GM23338 (cell line): ENCODE data around the gene SRSF4. TPM values are rescaled to one million over a fixed set of nuclear protein-coding genes. Genes with fewer than 3 reads are reported as not detected.

Experiments
- ATAC-seq: fragments of 200-7000 bp; cut with Tn5 transposase; 3 replicates; pipeline ENCODE4 v1.9.1; 2020
- DNase-seq: peaks from one replicate; pipeline ENCODE4 v3.0.0-alpha.2; 2015; ENCODE audit warnings: low spot score
- H2AFZ ChIP-seq: fragments of 200-600 bp; sonication (generic); 2 replicates; pipeline ENCODE4 v1.8.0; 2016; ENCODE audit warnings: antibody characterized with exemption, mild to moderate bottlenecking, moderate library complexity
- H3F3A ChIP-seq: fragments of 200-600 bp; sonication (generic); replicated peaks from 2 replicates; pipeline ENCODE4 v1.8.0; 2017; ENCODE audit warnings: antibody characterized with exemption, mixed run types, low read depth
- H3K27ac ChIP-seq: fragments of 200-600 bp; sonication (generic); 2 replicates; pipeline ENCODE4 v1.6.1; 2016; ENCODE audit warnings: low read depth
- H3K27me3 ChIP-seq: fragments of 200-600 bp; sonication (generic); 2 replicates; pipeline ENCODE4 v1.8.0; 2016; ENCODE audit warnings: mild to moderate bottlenecking, mixed run types, moderate library complexity; ENCODE audit not compliant: insufficient read depth
- H3K36me3 ChIP-seq: fragments of 200-600 bp; sonication (generic); 2 replicates; pipeline ENCODE4 v1.8.0; 2016; ENCODE audit warnings: mild to moderate bottlenecking; ENCODE audit not compliant: insufficient read depth
- H3K4me1 ChIP-seq: fragments of 200-600 bp; sonication (generic); 2 replicates; pipeline ENCODE4 v1.8.0; 2016; ENCODE audit warnings: mild to moderate bottlenecking, moderate library complexity; ENCODE audit not compliant: insufficient read depth
- H3K4me2 ChIP-seq: fragments of 200-600 bp; sonication (generic); 2 replicates; pipeline ENCODE4 v1.7.1; 2017; ENCODE audit warnings: mixed run types
- H3K4me3 ChIP-seq: fragments of 200-600 bp; sonication (generic); 2 replicates; pipeline ENCODE4 v1.6.1; 2016; ENCODE audit warnings: mixed run types
- H3K79me2 ChIP-seq: fragments of 200-600 bp; sonication (generic); replicated peaks from 2 replicates; pipeline ENCODE4 v1.8.0; 2017; ENCODE audit warnings: mild to moderate bottlenecking; ENCODE audit not compliant: insufficient read depth
- H3K9me2 ChIP-seq: fragments of 200-600 bp; sonication (generic); 2 replicates; pipeline ENCODE4 v1.8.0; 2017; ENCODE audit not compliant: insufficient read depth
- H4K20me1 ChIP-seq: fragments of 200-600 bp; sonication (generic); replicated peaks from 2 replicates; pipeline ENCODE4 v1.8.0; 2017; ENCODE audit warnings: mild to moderate bottlenecking; ENCODE audit not compliant: insufficient read depth
- H3K27ac Mint-ChIP-seq: 2 replicates; pipeline ENCODE4 v1.8.0; 2020; ENCODE audit warnings: inconsistent platforms, mild to moderate bottlenecking, moderate library complexity, mixed read lengths
- H3K27me3 Mint-ChIP-seq: 3 replicates; pipeline ENCODE4 v1.8.0; 2022; ENCODE audit warnings: low read depth, mild to moderate bottlenecking, moderate library complexity, mixed read lengths, inconsistent platforms; ENCODE audit not compliant: insufficient read depth, poor library complexity
- H3K36me3 Mint-ChIP-seq: 3 replicates; pipeline ENCODE4 v1.8.0; 2021; ENCODE audit warnings: low read depth, mild to moderate bottlenecking, inconsistent platforms, moderate library complexity, mixed read lengths
- H3K4me1 Mint-ChIP-seq: 3 replicates; pipeline ENCODE4 v1.8.0; 2020; ENCODE audit warnings: mild to moderate bottlenecking, inconsistent platforms, mixed read lengths
- H3K4me3 Mint-ChIP-seq: 3 replicates; pipeline ENCODE4 v1.8.0; 2021; ENCODE audit warnings: moderate library complexity, mild to moderate bottlenecking, inconsistent platforms, mixed read lengths
- H3K9me3 Mint-ChIP-seq: 3 replicates; pipeline ENCODE4 v1.8.0; 2020; ENCODE audit warnings: moderate library complexity, mild to moderate bottlenecking, inconsistent platforms, mixed read lengths
- CREB1 ChIP-seq: fragments of 250-450 bp; sonication (Bioruptor Pico); IDR thresholded peaks from 2 replicates; pipeline ENCODE4 v1.5.0; 2020; ENCODE audit warnings: low read depth, mild to moderate bottlenecking, moderate library complexity
- EZH2 ChIP-seq: fragments of 200-600 bp; sonication (generic); IDR thresholded peaks from one replicate; pipeline ENCODE4 v1.8.0; 2017; ENCODE audit warnings: antibody characterized with exemption, mild to moderate bottlenecking, low read depth; ENCODE audit not compliant: unreplicated experiment
- EZH2phosphoT487 ChIP-seq: fragments of 200-600 bp; sonication (generic); IDR thresholded peaks from one replicate; pipeline ENCODE4 v1.8.1; 2018; ENCODE audit warnings: antibody characterized with exemption; ENCODE audit not compliant: unreplicated experiment
- JUNB ChIP-seq: IDR thresholded peaks from one replicate; pipeline ENCODE4 v1.6.1; 2016; ENCODE audit warnings: antibody characterized with exemption; ENCODE audit not compliant: unreplicated experiment
- NANOG ChIP-seq: IDR thresholded peaks from 2 replicates; pipeline ENCODE4 v1.6.1; 2016; ENCODE audit warnings: antibody characterized with exemption, borderline replicate concordance
- POLR2AphosphoS5 ChIP-seq: IDR thresholded peaks from 2 replicates; pipeline ENCODE4 v1.6.1; 2016; ENCODE audit warnings: antibody characterized with exemption, low read depth
- STAT1 ChIP-seq: IDR thresholded peaks from one replicate; pipeline ENCODE4 v1.6.1; 2016; ENCODE audit warnings: antibody characterized with exemption; ENCODE audit not compliant: unreplicated experiment
- ZNF114 ChIP-seq: fragments of 250-450 bp; sonication (Bioruptor Pico); IDR thresholded peaks from 2 replicates; pipeline ENCODE4 v1.5.0; 2020; ENCODE audit warnings: mild to moderate bottlenecking, moderate library complexity
- ZNF331 ChIP-seq: fragments of 250-450 bp; sonication (Bioruptor Pico); IDR thresholded peaks from 2 replicates; pipeline ENCODE4 v1.5.0; 2020; ENCODE audit warnings: low read depth, mild to moderate bottlenecking, moderate library complexity
- polyA plus RNA-seq: library from polyadenylated mRNA; unstranded; fragments of >200 nt; fragmentation: Nextera tagmentation; extraction: Ambion mirVana; gene quantifications from 2 replicates; pipeline ENCODE4 v1.2.1, GENCODE V29; 2016
- total RNA-seq: library from RNA; depleted of rRNA; stranded (reverse); fragments of >200 nt; shearing (Covaris generic); gene quantifications from 2 replicates; pipeline ENCODE4 v1.2.3, GENCODE V29; 2014
- TF ChIP-seq, protein P1 (sequence below): fragments of 250-450 bp; sonication (Bioruptor Pico); IDR thresholded peaks from 2 replicates; pipeline ENCODE4 v1.5.0; 2020; ENCODE audit warnings: mild to moderate bottlenecking, moderate library complexity
- TF ChIP-seq, protein P2 (sequence below): IDR thresholded peaks from one replicate; pipeline ENCODE4 v1.6.1; 2018; ENCODE audit warnings: antibody characterized with exemption; ENCODE audit not compliant: unreplicated experiment
- TF ChIP-seq, protein P3 (sequence below): IDR thresholded peaks from 2 replicates; pipeline ENCODE4 v1.6.1; 2016; ENCODE audit warnings: antibody characterized with exemption
- TF ChIP-seq, protein P4 (sequence below), 2 experiments: fragments of 200-600 bp in 1 of 2; sonication (generic) in 1 of 2; conservative IDR thresholded peaks; 2 replicates each; pipeline versions ENCODE4 v1.5.1 to v1.6.1; 2016 to 2017; ENCODE audit warnings: antibody characterized with exemption in 2 of 2, low read depth in 2 of 2, mild to moderate bottlenecking in 2 of 2, moderate library complexity in 1 of 2

SRSF4 gene
- total and polyA plus RNA-seq, 2 experiments from 2014 or later = 58.4 to 98.3 TPM

DNA sequence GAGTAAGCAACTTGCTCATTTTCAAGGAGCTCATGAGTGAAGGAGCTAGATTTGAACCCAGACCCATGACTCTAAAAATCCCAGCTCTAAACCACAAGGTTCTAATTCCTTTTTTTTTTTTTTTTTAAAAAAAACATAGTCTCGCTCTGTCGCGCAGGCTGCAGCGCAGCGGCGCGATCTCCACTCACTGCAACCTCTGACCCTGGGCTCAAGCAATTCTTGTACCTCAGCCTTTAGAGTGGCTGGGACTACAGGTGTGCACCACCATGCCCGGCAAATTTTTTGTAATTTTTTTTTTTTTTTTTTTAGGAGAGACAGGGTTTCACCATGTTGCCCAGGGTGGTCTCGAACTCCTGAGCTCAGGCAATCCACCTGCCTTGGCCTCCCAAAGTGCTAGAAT is 13.8 kb downstream of the SRSF4 start:
- Mint-ChIP-seq H3K4me3 (no peak overlapping the region), H3K36me3 (peaks cover 38% of the 10 kb centered on the region), H3K27me3 (peaks cover 11% of the 10 kb centered on the region), H3K9me3 (no peaks in the 10 kb centered on the region), H3K4me1 (peaks cover 76% of the 10 kb centered on the region), H3K27ac (no peak overlapping the region)
- Histone ChIP-seq H3F3A (0 out of 2 replicates have a peak, but pooled peaks cover 6% of the 10 kb centered on the region), H2AFZ (no peak overlapping the region), H3K27ac (no peak overlapping the region), H3K36me3 (no peaks in the 10 kb centered on the region), H4K20me1 (peaks cover 38% of the 10 kb centered on the region), H3K27me3 (no peaks in the 10 kb centered on the region), H3K9me2 (no peaks in the 10 kb centered on the region), H3K4me1 (peaks cover 71% of the 10 kb centered on the region), H3K4me2 (no peak overlapping the region), H3K79me2 (peaks cover 85% of the 10 kb centered on the region), H3K4me3 (no peak overlapping the region)
- TF ChIP-seq EZH2phosphoT487 = no peak
- TF ChIP-seq, protein P1, sequence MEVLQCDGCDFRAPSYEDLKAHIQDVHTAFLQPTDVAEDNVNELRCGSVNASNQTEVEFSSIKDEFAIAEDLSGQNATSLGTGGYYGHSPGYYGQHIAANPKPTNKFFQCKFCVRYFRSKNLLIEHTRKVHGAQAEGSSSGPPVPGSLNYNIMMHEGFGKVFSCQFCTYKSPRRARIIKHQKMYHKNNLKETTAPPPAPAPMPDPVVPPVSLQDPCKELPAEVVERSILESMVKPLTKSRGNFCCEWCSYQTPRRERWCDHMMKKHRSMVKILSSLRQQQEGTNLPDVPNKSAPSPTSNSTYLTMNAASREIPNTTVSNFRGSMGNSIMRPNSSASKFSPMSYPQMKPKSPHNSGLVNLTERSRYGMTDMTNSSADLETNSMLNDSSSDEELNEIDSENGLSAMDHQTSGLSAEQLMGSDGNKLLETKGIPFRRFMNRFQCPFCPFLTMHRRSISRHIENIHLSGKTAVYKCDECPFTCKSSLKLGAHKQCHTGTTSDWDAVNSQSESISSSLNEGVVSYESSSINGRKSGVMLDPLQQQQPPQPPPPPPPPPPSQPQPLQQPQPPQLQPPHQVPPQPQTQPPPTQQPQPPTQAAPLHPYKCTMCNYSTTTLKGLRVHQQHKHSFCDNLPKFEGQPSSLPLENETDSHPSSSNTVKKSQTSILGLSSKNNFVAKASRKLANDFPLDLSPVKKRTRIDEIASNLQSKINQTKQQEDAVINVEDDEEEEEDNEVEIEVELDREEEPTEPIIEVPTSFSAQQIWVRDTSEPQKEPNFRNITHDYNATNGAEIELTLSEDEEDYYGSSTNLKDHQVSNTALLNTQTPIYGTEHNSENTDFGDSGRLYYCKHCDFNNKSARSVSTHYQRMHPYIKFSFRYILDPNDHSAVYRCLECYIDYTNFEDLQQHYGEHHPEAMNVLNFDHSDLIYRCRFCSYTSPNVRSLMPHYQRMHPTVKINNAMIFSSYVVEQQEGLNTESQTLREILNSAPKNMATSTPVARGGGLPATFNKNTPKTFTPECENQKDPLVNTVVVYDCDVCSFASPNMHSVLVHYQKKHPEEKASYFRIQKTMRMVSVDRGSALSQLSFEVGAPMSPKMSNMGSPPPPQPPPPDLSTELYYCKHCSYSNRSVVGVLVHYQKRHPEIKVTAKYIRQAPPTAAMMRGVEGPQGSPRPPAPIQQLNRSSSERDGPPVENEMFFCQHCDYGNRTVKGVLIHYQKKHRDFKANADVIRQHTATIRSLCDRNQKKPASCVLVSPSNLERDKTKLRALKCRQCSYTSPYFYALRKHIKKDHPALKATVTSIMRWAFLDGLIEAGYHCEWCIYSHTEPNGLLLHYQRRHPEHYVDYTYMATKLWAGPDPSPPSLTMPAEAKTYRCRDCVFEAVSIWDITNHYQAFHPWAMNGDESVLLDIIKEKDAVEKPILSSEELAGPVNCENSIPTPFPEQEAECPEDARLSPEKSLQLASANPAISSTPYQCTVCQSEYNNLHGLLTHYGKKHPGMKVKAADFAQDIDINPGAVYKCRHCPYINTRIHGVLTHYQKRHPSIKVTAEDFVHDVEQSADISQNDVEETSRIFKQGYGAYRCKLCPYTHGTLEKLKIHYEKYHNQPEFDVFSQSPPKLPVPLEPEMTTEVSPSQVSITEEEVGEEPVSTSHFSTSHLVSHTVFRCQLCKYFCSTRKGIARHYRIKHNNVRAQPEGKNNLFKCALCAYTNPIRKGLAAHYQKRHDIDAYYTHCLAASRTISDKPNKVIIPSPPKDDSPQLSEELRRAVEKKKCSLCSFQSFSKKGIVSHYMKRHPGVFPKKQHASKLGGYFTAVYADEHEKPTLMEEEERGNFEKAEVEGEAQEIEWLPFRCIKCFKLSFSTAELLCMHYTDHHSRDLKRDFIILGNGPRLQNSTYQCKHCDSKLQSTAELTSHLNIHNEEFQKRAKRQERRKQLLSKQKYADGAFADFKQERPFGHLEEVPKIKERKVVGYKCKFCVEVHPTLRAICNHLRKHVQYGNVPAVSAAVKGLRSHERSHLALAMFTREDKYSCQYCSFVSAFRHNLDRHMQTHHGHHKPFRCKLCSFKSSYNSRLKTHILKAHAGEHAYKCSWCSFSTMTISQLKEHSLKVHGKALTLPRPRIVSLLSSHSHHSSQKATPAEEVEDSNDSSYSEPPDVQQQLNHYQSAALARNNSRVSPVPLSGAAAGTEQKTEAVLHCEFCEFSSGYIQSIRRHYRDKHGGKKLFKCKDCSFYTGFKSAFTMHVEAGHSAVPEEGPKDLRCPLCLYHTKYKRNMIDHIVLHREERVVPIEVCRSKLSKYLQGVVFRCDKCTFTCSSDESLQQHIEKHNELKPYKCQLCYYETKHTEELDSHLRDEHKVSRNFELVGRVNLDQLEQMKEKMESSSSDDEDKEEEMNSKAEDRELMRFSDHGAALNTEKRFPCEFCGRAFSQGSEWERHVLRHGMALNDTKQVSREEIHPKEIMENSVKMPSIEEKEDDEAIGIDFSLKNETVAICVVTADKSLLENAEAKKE (CRISPR knock-in tag) = no peak
- no peak for TF ChIP-seq CREB1 (CRISPR knock-in tag)
- TF ChIP-seq NANOG = no peak
- TF ChIP-seq POLR2AphosphoS5 = no peak
- TF ChIP-seq ZNF114 (CRISPR knock-in tag) = no peak
- TF ChIP-seq, protein P2, sequence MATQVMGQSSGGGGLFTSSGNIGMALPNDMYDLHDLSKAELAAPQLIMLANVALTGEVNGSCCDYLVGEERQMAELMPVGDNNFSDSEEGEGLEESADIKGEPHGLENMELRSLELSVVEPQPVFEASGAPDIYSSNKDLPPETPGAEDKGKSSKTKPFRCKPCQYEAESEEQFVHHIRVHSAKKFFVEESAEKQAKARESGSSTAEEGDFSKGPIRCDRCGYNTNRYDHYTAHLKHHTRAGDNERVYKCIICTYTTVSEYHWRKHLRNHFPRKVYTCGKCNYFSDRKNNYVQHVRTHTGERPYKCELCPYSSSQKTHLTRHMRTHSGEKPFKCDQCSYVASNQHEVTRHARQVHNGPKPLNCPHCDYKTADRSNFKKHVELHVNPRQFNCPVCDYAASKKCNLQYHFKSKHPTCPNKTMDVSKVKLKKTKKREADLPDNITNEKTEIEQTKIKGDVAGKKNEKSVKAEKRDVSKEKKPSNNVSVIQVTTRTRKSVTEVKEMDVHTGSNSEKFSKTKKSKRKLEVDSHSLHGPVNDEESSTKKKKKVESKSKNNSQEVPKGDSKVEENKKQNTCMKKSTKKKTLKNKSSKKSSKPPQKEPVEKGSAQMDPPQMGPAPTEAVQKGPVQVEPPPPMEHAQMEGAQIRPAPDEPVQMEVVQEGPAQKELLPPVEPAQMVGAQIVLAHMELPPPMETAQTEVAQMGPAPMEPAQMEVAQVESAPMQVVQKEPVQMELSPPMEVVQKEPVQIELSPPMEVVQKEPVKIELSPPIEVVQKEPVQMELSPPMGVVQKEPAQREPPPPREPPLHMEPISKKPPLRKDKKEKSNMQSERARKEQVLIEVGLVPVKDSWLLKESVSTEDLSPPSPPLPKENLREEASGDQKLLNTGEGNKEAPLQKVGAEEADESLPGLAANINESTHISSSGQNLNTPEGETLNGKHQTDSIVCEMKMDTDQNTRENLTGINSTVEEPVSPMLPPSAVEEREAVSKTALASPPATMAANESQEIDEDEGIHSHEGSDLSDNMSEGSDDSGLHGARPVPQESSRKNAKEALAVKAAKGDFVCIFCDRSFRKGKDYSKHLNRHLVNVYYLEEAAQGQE = no peak
- TF ChIP-seq, protein P3, sequence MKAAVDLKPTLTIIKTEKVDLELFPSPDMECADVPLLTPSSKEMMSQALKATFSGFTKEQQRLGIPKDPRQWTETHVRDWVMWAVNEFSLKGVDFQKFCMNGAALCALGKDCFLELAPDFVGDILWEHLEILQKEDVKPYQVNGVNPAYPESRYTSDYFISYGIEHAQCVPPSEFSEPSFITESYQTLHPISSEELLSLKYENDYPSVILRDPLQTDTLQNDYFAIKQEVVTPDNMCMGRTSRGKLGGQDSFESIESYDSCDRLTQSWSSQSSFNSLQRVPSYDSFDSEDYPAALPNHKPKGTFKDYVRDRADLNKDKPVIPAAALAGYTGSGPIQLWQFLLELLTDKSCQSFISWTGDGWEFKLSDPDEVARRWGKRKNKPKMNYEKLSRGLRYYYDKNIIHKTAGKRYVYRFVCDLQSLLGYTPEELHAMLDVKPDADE = no peak
- TF ChIP-seq JUNB = no peak
- no peak for TF ChIP-seq EZH2
- no peak for TF ChIP-seq ZNF331 (CRISPR knock-in tag)
- TF ChIP-seq STAT1 = no peak
- TF ChIP-seq, protein P4, sequence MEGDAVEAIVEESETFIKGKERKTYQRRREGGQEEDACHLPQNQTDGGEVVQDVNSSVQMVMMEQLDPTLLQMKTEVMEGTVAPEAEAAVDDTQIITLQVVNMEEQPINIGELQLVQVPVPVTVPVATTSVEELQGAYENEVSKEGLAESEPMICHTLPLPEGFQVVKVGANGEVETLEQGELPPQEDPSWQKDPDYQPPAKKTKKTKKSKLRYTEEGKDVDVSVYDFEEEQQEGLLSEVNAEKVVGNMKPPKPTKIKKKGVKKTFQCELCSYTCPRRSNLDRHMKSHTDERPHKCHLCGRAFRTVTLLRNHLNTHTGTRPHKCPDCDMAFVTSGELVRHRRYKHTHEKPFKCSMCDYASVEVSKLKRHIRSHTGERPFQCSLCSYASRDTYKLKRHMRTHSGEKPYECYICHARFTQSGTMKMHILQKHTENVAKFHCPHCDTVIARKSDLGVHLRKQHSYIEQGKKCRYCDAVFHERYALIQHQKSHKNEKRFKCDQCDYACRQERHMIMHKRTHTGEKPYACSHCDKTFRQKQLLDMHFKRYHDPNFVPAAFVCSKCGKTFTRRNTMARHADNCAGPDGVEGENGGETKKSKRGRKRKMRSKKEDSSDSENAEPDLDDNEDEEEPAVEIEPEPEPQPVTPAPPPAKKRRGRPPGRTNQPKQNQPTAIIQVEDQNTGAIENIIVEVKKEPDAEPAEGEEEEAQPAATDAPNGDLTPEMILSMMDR (conservative IDR thresholded peaks at IDR 0.05; ENCODE audit: low read depth in 2 of 2) = no peak
- ATAC-seq = no peak
- no peak for DNase-seq
